ENCODE results near the gene PEPD. TPM values are rescaled to one million over a fixed set of nuclear protein-coding genes. Genes with fewer than 3 reads are reported as not detected.

PEPD gene
- total RNA-seq, 1 experiment from 2014 or later: 18.3 TPM

DNA sequence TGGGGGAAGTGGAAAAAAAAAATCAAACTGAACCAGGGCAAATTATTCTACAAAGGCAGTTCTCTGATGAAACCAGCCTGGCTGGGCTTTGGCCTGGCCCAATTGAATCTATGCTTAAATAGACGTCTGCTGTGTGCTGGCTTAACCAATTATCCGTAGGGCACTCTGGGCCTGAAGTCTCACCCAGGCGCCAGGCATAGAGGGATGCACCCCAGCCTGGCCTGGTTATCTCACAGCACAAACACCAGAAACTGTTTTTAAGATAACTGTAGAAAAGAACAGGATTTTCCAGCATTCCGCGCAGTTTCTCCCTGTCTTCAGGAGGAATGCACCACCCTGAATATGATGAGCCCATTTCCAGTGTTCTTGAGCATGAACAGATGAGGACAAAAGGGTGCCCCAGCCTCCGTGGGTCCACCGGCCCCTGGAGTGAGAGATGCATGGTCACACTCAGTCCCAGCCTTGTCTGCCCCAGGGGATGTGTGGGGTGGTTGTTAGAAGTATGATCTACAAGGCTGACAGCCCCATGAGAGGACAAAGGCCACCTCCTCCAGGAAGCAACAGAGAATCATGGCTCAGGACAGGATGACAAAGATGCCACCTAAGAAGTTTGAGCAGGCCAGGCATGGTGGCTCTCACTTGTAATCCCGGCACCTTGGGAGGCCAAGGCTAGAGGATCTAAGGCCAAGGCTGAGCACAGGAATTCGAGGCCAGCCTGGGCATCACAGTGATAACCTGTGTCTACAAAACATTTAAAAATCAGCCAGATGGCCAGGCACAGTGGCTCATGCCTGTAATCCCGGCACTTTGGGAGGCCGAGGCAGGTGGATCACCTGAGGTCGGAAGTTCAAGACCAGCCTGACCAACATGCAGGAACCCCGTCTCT, 50.2 kb downstream of the PEPD start:
- ChIA-PET CTCF (interaction anchor here (0.5 to 0.8 kb wide), 2 partner anchors 41 to 624 kb away, joined by 3 read pairs; no protein-coding TSS in a partner anchor), POLR2A (no interaction called here)
- intact Hi-C loops (cut with micrococcal nuclease): no loop called here
- H3K36me3 Mint-ChIP-seq (ENCODE audit: insufficient read depth, unreplicated experiment): no peaks in the 10 kb centered on the region
- TF ChIP-seq CTCF (IDR thresholded peaks at IDR 0.05; ENCODE audit: unreplicated experiment): no peak
- H3K27ac Mint-ChIP-seq (ENCODE audit: low read depth, unreplicated experiment): no peak overlapping the region
- no peaks in the 10 kb centered on the region for H3K27me3 Mint-ChIP-seq (ENCODE audit: insufficient read depth, unreplicated experiment)
- H3K4me3 Mint-ChIP-seq (ENCODE audit: unreplicated experiment): no peak overlapping the region
- peaks cover 11% of the 10 kb centered on the region for H3K4me1 Mint-ChIP-seq (ENCODE audit: insufficient read depth, unreplicated experiment)
- no peak for DNase-seq (ENCODE audit: unreplicated experiment)
- no TSS peak for BruUV-seq (replicated peaks)
- H3K9me3 Mint-ChIP-seq (ENCODE audit: unreplicated experiment): no peaks in the 10 kb centered on the region

- intact Hi-C loops (cut with micrococcal nuclease): no loop called here
- Mint-ChIP-seq H3K4me3 (ENCODE audit: unreplicated experiment) (no peak overlapping the region), H3K9me3 (ENCODE audit: unreplicated experiment) (no peaks in the 10 kb centered on the region), H3K4me1 (ENCODE audit: insufficient read depth, unreplicated experiment) (peaks cover 11% of the 10 kb centered on the region), H3K27ac (ENCODE audit: low read depth, unreplicated experiment) (no peak overlapping the region), H3K27me3 (ENCODE audit: insufficient read depth, unreplicated experiment) (no peaks in the 10 kb centered on the region), H3K36me3 (ENCODE audit: insufficient read depth, unreplicated experiment) (no peaks in the 10 kb centered on the region)
- ChIA-PET CTCF (interaction anchor here (0.5 kb wide), 1 partner anchor 625 kb away, joined by 3 read pairs; no protein-coding TSS in a partner anchor), POLR2A (no interaction called here)
- BruUV-seq (replicated peaks): no TSS peak
- no peak for TF ChIP-seq CTCF (IDR thresholded peaks at IDR 0.05; ENCODE audit: unreplicated experiment)
- no peak for DNase-seq (ENCODE audit: unreplicated experiment)
Observed at GRCh38 chr19:33470686-33471085, 50.9 kb downstream of the PEPD start.

DNA sequence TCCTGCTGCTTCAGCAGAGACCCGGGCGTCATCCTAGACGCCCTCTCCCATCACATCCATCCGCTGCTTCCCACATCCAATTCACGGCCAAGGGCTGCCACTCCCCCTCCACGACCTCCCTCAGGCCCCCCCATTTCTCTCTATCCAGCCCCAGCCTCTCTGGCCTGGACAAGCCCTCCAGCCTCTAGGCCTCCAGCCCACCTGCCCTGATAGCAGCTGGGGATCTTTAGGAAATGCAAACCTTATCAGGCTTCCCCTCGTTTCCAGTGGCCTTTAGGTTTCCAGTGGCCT, 51.6 kb downstream of the PEPD start:
- Mint-ChIP-seq H3K36me3 (ENCODE audit: insufficient read depth, unreplicated experiment) (no peaks in the 10 kb centered on the region), H3K9me3 (ENCODE audit: unreplicated experiment) (no peaks in the 10 kb centered on the region), H3K4me1 (ENCODE audit: insufficient read depth, unreplicated experiment) (peaks cover 11% of the 10 kb centered on the region), H3K27ac (ENCODE audit: low read depth, unreplicated experiment) (no peak overlapping the region), H3K4me3 (ENCODE audit: unreplicated experiment) (no peak overlapping the region), H3K27me3 (ENCODE audit: insufficient read depth, unreplicated experiment) (no peaks in the 10 kb centered on the region)
- intact Hi-C loops (cut with micrococcal nuclease): no loop called here
- BruUV-seq (replicated peaks): no TSS peak
- ChIA-PET CTCF (no interaction called here), POLR2A (no interaction called here)
- no peak for DNase-seq (ENCODE audit: unreplicated experiment)
- no peak for TF ChIP-seq CTCF (IDR thresholded peaks at IDR 0.05; ENCODE audit: unreplicated experiment)

GRCh38 chr19:33469171-33470039, 52.2 kb downstream of the PEPD start:
- H3K9me3 Mint-ChIP-seq (ENCODE audit: unreplicated experiment): no peaks in the 10 kb centered on the region
- no peak overlapping the region for H3K4me3 Mint-ChIP-seq (ENCODE audit: unreplicated experiment)
- BruUV-seq (replicated peaks): no TSS peak
- peaks cover 11% of the 10 kb centered on the region for H3K4me1 Mint-ChIP-seq (ENCODE audit: insufficient read depth, unreplicated experiment)
- H3K27me3 Mint-ChIP-seq (ENCODE audit: insufficient read depth, unreplicated experiment): no peaks in the 10 kb centered on the region
- intact Hi-C loops (cut with micrococcal nuclease): no loop called here
- ChIA-PET POLR2A (no interaction called here), CTCF (no interaction called here)
- H3K36me3 Mint-ChIP-seq (ENCODE audit: insufficient read depth, unreplicated experiment): no peaks in the 10 kb centered on the region
- no peak for TF ChIP-seq CTCF (IDR thresholded peaks at IDR 0.05; ENCODE audit: unreplicated experiment)
- no peak for DNase-seq (ENCODE audit: unreplicated experiment)
- H3K27ac Mint-ChIP-seq (ENCODE audit: low read depth, unreplicated experiment): no peak overlapping the region

Measured in MCF 10A (cell line).